ENCODE results near the gene ST6GALNAC5.

Gene ST6GALNAC5

DNA sequence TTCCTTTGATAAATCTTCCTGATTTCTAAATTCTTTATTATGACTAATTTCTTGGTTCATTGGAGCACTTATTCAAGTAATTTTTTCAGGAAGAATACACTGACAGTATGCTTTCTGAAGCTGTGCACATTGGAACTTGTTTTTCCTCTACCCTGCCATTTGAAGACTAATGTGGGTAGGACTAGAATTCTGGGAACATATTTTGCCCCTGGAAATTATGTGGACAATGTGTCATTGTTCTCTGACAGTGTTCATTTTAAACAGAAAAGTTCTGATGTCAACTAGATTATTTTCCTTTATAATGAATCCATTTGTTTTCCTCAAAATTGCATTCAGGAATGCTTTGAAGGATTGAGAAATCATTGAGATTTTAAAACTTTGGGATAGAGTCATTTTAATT lies 34.8 kb upstream of the ST6GALNAC5 start:
- TF ChIP-seq, protein P1, sequence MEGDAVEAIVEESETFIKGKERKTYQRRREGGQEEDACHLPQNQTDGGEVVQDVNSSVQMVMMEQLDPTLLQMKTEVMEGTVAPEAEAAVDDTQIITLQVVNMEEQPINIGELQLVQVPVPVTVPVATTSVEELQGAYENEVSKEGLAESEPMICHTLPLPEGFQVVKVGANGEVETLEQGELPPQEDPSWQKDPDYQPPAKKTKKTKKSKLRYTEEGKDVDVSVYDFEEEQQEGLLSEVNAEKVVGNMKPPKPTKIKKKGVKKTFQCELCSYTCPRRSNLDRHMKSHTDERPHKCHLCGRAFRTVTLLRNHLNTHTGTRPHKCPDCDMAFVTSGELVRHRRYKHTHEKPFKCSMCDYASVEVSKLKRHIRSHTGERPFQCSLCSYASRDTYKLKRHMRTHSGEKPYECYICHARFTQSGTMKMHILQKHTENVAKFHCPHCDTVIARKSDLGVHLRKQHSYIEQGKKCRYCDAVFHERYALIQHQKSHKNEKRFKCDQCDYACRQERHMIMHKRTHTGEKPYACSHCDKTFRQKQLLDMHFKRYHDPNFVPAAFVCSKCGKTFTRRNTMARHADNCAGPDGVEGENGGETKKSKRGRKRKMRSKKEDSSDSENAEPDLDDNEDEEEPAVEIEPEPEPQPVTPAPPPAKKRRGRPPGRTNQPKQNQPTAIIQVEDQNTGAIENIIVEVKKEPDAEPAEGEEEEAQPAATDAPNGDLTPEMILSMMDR (IDR thresholded peaks at IDR 0.05; ENCODE audit: low read length, missing control alignments): no peak
- no peak for DNase-seq (ENCODE audit: low read depth)
- H3K4me3 ChIP-seq (replicated peaks; ENCODE audit: low read depth, low read length): no peak overlapping the region

DNA sequence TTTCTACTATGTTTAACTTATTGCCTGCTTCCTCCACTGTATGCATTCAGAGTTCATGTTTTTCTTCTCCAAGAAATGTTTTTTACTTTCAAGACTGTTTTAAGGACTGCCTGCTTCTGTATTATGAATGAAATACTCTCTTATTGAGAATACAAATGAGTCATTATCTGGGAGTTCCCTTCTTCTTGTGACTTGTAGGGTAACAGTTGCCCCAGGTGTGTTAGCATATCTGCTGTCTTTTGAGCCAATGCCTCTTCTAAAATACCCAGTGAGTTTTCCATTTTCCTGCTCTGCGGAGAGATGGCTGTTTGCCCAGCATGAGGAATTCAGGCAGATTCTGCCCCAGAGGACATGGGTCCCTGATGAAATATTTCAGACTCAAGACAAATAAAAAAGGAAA lies 34.1 kb upstream of the ST6GALNAC5 start:
- TF ChIP-seq, protein P1 (IDR thresholded peaks at IDR 0.05; ENCODE audit: low read length, missing control alignments): no peak
- no peak overlapping the region for H3K4me3 ChIP-seq (replicated peaks; ENCODE audit: low read depth, low read length)
- no peak for DNase-seq (ENCODE audit: low read depth)

DNA sequence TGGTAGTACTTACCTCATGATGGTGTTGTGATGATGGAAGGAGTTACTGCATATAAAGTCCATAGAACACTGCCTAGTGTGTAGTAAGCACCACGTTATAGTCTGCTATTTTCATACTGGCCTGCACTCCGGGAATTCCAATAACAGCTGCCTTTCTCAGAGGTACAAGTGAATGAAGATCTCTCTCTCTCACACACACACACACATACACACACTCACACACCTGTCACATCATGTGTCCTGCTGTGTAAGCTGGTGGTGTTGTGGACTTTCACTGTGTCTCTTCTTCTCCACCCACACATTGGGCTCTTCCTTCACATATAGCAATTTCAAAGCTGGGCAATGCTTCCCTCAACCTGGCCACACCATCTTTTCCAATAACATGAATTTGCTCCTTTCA lies 33.4 kb upstream of the ST6GALNAC5 start:
- no peak for DNase-seq (ENCODE audit: low read depth)
- no peak overlapping the region for H3K4me3 ChIP-seq (replicated peaks; ENCODE audit: low read depth, low read length)
- TF ChIP-seq, protein P1 (IDR thresholded peaks at IDR 0.05; ENCODE audit: low read length, missing control alignments): no peak

DNA sequence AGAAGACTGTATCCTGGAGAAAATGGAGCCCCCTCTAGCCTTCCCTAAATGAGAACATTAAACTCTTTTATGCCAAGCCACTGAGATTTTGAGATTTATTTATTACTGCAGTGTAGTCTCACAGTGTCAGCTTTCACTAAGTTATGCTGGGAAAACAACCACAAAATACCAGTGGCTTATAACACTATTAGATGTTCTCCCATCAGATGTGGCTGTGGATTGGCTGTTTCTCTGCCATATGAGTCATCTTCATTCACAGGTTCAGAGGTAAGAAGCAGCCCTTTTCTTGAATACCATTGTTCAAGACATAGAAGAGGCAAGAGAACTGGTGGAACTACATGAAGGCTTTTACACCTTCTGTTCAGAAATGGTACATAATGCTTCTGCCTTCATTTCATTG lies 32.1 kb upstream of the ST6GALNAC5 start:
- DNase-seq (ENCODE audit: low read depth): no peak
- no peak overlapping the region for H3K4me3 ChIP-seq (replicated peaks; ENCODE audit: low read depth, low read length)
- TF ChIP-seq, protein P1 (IDR thresholded peaks at IDR 0.05; ENCODE audit: low read length, missing control alignments): no peak

DNA sequence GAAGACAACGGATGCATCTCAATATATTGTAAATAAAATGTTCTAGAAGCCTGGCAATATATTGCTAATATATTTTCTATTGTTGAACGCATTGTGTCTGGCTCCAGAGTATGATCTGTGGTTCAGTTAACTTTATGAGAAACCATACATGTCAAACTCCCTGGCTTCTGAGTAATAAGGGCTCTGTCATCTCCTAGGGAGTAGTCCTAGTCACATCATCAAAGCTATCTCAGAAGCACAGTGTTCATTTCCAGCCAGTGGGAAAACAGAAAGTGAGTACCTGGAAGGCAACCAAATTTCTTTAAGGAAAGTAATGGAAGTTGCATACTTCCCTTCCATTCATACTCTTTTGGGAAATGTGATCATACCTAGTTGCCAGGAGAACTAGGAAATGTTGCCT lies 27.0 kb upstream of the ST6GALNAC5 start:
- no peak for DNase-seq (ENCODE audit: low read depth)
- TF ChIP-seq, protein P1 (IDR thresholded peaks at IDR 0.05; ENCODE audit: low read length, missing control alignments): no peak

DNA sequence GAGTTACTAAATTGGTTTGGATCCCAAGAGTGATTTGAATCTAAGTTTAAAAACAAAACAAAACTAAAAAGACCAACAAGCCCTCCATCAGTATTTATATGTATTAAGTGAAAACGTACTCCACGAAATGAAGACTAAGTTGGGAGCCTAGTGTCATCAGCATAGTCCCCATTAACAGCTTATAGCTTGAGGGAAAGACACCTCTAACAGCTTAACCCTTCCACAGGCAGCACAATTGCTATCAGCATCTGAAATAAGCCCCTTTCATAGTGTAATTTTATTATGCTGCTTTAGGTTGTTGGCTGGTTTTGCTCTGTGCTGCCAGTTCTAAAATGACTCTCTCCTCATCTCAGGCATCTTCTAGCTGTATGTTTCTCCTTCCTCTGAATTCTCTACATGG lies 25.8 kb upstream of the ST6GALNAC5 start:
- H3K4me3 ChIP-seq (replicated peaks; ENCODE audit: low read depth, low read length): no peak overlapping the region
- no peak for DNase-seq (ENCODE audit: low read depth)
- TF ChIP-seq, protein P1 (IDR thresholded peaks at IDR 0.05; ENCODE audit: low read length, missing control alignments): no peak

More for the DNA sequence above, 27.0 kb upstream of the ST6GALNAC5 start:
- H3K4me3 ChIP-seq (replicated peaks; ENCODE audit: low read depth, low read length): no peak overlapping the region

DNA sequence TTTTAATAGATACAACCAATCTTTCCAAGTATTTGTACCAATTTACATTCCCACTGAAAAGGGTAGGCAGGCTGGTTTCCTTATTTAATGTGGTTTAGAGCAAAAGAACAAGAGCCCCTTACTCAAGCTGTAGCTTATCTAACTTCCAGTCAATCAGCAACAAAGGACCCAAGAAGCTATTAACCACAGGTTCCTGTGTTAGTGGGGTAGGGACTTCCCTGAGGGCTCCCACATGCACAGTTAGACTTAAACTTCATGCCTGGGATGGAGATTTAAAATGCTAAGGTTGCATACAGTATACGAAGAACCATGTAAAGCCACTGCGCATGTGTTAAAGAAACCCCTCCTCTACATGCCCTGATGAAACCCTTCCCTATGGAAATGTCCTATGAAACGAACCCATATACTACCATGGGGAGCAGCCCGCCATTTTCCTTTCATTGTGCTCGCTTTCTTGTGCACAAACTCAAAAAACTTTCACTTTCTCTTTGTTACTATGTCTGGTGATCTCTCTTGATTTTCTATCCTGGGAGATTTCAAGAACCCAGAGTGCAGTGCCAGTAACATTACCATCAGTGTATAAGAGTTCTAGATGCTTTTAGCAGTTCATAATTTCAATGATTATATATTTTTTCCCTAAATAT lies 23.3 kb upstream of the ST6GALNAC5 start:
- no peak for DNase-seq (ENCODE audit: low read depth)
- no peak overlapping the region for H3K4me3 ChIP-seq (replicated peaks; ENCODE audit: low read depth, low read length)

More for the DNA sequence above, 23.3 kb upstream of the ST6GALNAC5 start:
- TF ChIP-seq, protein P1 (IDR thresholded peaks at IDR 0.05; ENCODE audit: low read length, missing control alignments): no peak

All from fibroblast of pulmonary artery (primary cell).